Vagina (tissue), 2 donors: Measurements from ENCODE around the gene ISM1. TPM values are rescaled to one million over a fixed set of nuclear protein-coding genes. Genes with fewer than 3 reads are reported as not detected.
A peak's percentile ranks its signal among the peaks of the same experiment; 100 is the strongest.

ENCODE experiments used
- DNase-seq, 2 donors: peaks; one replicate each; pipeline ENCODE4 v3.0.0-alpha.2; 2017; ENCODE audit errors: extremely low spot score in 2 of 2
- H3K27ac ChIP-seq: fragments of 200-600 bp; sonication (generic); one replicate; pipeline ENCODE4 v1.5.1; 2019
- H3K27me3 ChIP-seq: fragments of 200-600 bp; sonication (generic); one replicate; pipeline ENCODE4 v1.5.1; 2019
- H3K36me3 ChIP-seq, 2 donors: fragments of 200-600 bp; sonication (generic); one replicate each; pipeline ENCODE4 v1.5.1; 2017 to 2019
- H3K4me1 ChIP-seq: fragments of 200-600 bp; sonication (generic); one replicate; pipeline ENCODE4 v1.5.1; 2019
- H3K4me3 ChIP-seq, 2 donors: fragments of 200-600 bp; sonication (generic); 1 replicate in 1 of 2; 2 replicates in 1 of 2; pipeline ENCODE4 v1.5.1; 2016 to 2019
- H3K9me3 ChIP-seq: fragments of 200-600 bp; sonication (generic); one replicate; pipeline ENCODE4 v1.5.1; 2019
- POLR2A ChIP-seq, 2 donors: fragments of 450-650 bp; IDR thresholded peaks; one replicate each; pipeline ENCODE4 v1.6.1; 2017; ENCODE audit warnings: antibody characterized with exemption in 2 of 2, mild to moderate bottlenecking in 2 of 2, moderate library complexity in 2 of 2
- POLR2AphosphoS5 ChIP-seq, 2 donors: sonication (generic); formaldehyde crosslinking; IDR thresholded peaks; one replicate each; pipeline ENCODE4 v1.9.0; 2017; ENCODE audit warnings: antibody characterized with exemption in 2 of 2, mild to moderate bottlenecking in 2 of 2, low read depth in 1 of 2; ENCODE audit not compliant: insufficient read depth in 1 of 2
- intact Hi-C: fragments of 100-400 bp; cut with DNase I; formaldehyde crosslinking; loops from one replicate; pipeline ENCODE4 v1.15.1; 2023
- total RNA-seq: library from RNA; depleted of rRNA; stranded (reverse); fragments of >200 nt; gene quantifications from one replicate; pipeline ENCODE4 v1.2.3, GENCODE V29; 2016
- TF ChIP-seq, protein P1 (sequence below), 3 experiments: fragments of 450-650 bp in 2 of 3; fragments of 200-600 bp in 1 of 3; sonication (generic) in 1 of 3; IDR thresholded peaks; one replicate each; pipeline ENCODE4 v1.5.1; 2017 to 2019; ENCODE audit warnings: antibody characterized with exemption in 3 of 3, mild to moderate bottlenecking in 2 of 3, moderate library complexity in 2 of 3

Gene ISM1
- total RNA-seq, 1 donor from 2014 or later, result 14.5 TPM

DNA sequence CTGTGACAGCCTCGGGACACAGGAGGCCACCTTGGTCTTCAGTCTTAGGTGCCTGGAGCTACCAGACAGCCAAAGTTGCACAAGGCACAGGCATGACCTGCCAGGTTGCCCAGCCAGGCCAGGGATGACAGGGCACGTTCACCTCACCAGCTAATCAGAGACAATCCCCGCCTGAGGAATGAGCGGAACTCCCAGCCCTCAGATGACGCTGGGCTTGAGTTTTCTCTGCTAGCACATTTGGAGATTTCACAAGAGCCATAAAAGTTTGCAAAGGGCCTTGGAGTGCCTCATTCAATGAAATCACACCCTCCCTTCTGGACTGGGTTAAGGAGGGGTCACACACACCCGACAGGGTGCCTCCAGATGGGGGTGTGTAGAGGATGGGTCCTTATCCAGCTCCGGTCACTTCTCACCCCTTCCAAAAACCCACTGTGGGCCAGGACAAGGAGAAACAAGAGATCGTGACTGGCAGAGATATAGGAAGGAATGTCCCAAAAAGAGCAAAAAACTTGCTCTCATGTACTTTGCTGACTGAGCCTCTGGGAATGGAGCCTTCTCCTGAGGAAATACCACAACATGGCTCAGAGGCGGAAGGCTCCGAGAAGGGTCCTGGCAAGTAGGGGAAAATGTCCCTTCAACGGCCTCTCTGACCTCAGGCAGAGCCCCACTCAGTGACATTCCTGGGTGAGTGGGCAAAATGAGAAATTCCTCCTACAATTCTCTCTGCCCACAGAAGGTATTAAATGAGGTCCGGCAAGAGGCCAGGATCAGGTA, 121.6 kb downstream of the ISM1 start:
- Histone ChIP-seq H3K36me3 (no peaks in the 10 kb centered on the region), H3K27me3 (no peaks in the 10 kb centered on the region), H3K27ac (peak overlapping the region; percentile 60), H3K4me3 (no peak overlapping the region), H3K4me1 (peaks cover 8% of the 10 kb centered on the region), H3K9me3 (no peaks in the 10 kb centered on the region)
- DNase-seq, result no peak
- TF ChIP-seq POLR2AphosphoS5 (IDR thresholded peaks at IDR 0.05; ENCODE audit: insufficient read depth in 1 of 2, low read depth in 1 of 2), result peak in 1 of 2 donors; percentile 79
- TF ChIP-seq, protein P1, sequence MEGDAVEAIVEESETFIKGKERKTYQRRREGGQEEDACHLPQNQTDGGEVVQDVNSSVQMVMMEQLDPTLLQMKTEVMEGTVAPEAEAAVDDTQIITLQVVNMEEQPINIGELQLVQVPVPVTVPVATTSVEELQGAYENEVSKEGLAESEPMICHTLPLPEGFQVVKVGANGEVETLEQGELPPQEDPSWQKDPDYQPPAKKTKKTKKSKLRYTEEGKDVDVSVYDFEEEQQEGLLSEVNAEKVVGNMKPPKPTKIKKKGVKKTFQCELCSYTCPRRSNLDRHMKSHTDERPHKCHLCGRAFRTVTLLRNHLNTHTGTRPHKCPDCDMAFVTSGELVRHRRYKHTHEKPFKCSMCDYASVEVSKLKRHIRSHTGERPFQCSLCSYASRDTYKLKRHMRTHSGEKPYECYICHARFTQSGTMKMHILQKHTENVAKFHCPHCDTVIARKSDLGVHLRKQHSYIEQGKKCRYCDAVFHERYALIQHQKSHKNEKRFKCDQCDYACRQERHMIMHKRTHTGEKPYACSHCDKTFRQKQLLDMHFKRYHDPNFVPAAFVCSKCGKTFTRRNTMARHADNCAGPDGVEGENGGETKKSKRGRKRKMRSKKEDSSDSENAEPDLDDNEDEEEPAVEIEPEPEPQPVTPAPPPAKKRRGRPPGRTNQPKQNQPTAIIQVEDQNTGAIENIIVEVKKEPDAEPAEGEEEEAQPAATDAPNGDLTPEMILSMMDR (IDR thresholded peaks at IDR 0.05), result no peak
- TF ChIP-seq POLR2A (IDR thresholded peaks at IDR 0.05), result no peak
- intact Hi-C loops, result no loop called here

DNA sequence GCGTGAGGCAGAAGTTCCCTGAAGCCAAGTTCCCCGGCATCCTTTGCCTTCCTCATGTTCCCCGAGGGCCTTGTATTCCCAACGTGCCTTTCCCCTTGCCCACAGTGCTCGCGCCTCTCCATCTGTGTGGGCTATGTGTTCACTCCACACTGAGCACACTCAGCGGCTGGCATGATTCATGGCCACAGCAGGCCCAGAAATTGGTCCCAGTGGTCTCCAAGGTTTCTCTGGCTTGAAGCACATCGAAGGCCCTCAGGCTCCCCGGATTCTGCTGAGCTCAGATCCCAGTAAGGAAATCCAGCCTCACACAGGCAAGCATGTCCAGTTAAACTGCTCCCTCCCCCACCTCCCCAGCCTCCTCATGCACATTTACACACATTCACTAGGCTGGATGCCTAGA, 123.6 kb downstream of the ISM1 start:
- Histone ChIP-seq H3K27ac (no peak overlapping the region), H3K9me3 (no peaks in the 10 kb centered on the region), H3K4me3 (no peak overlapping the region), H3K36me3 (no peaks in the 10 kb centered on the region), H3K27me3 (no peaks in the 10 kb centered on the region), H3K4me1 (peaks cover 8% of the 10 kb centered on the region)
- TF ChIP-seq, protein P1 (IDR thresholded peaks at IDR 0.05), result no peak
- TF ChIP-seq POLR2A (IDR thresholded peaks at IDR 0.05), result no peak
- no peak for TF ChIP-seq POLR2AphosphoS5 (IDR thresholded peaks at IDR 0.05; ENCODE audit: insufficient read depth in 1 of 2, low read depth in 1 of 2)
- no peak for DNase-seq
- intact Hi-C loops, result no loop called here

DNA sequence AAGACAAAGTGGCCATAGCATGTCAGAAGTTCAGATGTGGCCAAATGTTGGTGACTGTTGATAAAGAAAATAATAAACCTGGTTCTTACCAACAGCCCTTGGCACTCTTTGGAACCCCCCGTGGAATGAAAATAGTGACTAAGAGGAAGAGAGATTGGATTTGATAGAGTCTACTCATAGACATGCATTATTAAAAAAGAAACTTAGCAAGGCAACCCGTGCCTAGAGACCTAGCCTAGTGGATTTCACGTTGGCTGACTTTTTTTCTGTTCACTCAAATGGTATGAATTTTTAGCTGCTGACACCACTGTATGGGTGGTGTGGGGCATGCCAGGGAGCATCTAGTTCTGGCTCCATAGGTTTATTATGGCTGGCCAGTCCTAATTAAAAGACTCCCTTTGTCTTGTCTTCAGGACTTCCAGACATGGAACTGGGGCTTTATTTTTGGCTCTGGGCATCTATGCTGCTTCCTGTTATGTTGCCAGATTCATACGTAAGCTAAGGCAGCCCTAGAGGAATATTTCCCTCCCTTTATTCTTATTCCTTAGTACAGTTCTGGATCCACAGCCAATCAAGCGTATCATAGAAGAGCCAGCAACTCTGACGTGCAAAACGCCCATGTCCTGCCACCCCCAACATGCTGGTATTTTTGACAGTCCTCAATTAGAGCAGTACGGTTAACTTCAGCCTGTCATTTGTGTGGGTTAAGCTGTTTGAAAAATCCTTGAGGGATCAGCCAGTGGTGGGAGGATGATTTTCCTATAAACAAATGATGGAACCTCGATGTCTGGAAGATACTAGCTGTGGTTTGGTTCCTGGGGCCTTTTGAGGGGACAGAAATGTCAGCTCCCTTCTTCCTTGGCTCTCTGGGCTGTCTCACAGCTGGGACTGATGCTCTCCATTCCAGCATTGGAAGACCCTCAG, 127.5 kb downstream of the ISM1 start:
- H3K4me1 ChIP-seq, result no peaks in the 10 kb centered on the region
- H3K27ac ChIP-seq, result no peak overlapping the region
- DNase-seq, result no peak
- TF ChIP-seq, protein P1 (IDR thresholded peaks at IDR 0.05), result no peak
- no peak for TF ChIP-seq POLR2A (IDR thresholded peaks at IDR 0.05)
- no peak for TF ChIP-seq POLR2AphosphoS5 (IDR thresholded peaks at IDR 0.05; ENCODE audit: insufficient read depth in 1 of 2, low read depth in 1 of 2)
- H3K4me3 ChIP-seq, result no peak overlapping the region
- H3K27me3 ChIP-seq, result no peaks in the 10 kb centered on the region
- no peaks in the 10 kb centered on the region for H3K36me3 ChIP-seq
- intact Hi-C loops, result no loop called here
- no peaks in the 10 kb centered on the region for H3K9me3 ChIP-seq

DNA sequence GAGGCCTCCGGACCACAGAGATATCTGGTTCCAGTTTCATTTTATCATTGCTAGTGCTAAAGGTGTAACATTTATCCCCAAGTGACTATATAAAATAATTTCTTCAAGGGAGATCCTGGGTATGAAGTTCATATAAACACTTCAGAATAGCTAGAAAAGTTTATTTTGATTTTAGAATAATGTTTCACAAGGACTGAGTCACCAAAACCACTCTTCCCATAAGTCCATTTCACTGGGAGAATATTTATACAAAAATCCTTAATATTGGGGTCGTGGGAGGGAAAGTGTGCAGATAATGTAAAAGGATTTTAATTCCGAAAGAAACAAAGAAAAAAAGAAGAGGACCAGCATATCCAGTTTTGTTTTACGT, 128.1 kb downstream of the ISM1 start:
- H3K27me3 ChIP-seq, result no peaks in the 10 kb centered on the region
- no peak overlapping the region for H3K27ac ChIP-seq
- H3K4me3 ChIP-seq, result no peak overlapping the region
- no peak for TF ChIP-seq POLR2A (IDR thresholded peaks at IDR 0.05)
- TF ChIP-seq, protein P1 (IDR thresholded peaks at IDR 0.05), result no peak
- no peak for TF ChIP-seq POLR2AphosphoS5 (IDR thresholded peaks at IDR 0.05; ENCODE audit: insufficient read depth in 1 of 2, low read depth in 1 of 2)
- intact Hi-C loops, result no loop called here
- H3K9me3 ChIP-seq, result no peaks in the 10 kb centered on the region
- H3K36me3 ChIP-seq, result no peaks in the 10 kb centered on the region
- no peak for DNase-seq
- no peaks in the 10 kb centered on the region for H3K4me1 ChIP-seq

Other genes with a start within 250 kb of the ISM1 start
- gene SPTLC3, start 212.3 kb upstream of the ISM1 start, total RNA-seq, result 5.9 TPM